ENCODE measurements around the gene KLB.
"Not testable (repeated sequence)": the region's sequence is repeated elsewhere in the genome, so short reads cannot be mapped to it uniquely, and the experiment has no call there.

Gene KLB

GRCh38 chr4:39425297-39425696, 18.6 kb downstream of the KLB start:
- in situ Hi-C loops (cut with MboI; ENCODE audit: low sequenced_read_pairs), result not testable (repeated sequence)

DNA sequence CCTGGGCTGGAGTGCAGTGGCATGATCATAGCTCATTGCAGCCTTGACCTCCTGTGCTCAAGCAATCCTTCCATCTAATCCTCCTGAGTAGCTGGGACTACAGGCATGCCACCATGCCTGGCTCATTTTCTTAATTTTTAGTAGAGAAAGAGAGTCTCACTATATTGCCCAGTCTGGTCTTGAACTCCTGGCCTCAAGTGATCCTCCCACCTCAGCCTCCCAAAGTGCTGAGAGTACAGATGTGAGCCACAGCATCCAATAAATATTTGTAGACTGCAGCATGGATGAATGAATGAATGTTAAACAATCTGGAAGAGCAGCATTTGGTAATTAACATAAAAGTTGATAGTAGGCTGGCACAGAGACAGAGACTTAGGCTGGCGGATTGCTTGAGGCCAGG, 20.0 kb downstream of the KLB start:
- in situ Hi-C loops (cut with MboI; ENCODE audit: low sequenced_read_pairs), result no loop called here

- in situ Hi-C loops (cut with MboI; ENCODE audit: low sequenced_read_pairs), result no loop called here
Measured at GRCh38 chr4:39427520-39428114, 20.9 kb downstream of the KLB start.

DNA sequence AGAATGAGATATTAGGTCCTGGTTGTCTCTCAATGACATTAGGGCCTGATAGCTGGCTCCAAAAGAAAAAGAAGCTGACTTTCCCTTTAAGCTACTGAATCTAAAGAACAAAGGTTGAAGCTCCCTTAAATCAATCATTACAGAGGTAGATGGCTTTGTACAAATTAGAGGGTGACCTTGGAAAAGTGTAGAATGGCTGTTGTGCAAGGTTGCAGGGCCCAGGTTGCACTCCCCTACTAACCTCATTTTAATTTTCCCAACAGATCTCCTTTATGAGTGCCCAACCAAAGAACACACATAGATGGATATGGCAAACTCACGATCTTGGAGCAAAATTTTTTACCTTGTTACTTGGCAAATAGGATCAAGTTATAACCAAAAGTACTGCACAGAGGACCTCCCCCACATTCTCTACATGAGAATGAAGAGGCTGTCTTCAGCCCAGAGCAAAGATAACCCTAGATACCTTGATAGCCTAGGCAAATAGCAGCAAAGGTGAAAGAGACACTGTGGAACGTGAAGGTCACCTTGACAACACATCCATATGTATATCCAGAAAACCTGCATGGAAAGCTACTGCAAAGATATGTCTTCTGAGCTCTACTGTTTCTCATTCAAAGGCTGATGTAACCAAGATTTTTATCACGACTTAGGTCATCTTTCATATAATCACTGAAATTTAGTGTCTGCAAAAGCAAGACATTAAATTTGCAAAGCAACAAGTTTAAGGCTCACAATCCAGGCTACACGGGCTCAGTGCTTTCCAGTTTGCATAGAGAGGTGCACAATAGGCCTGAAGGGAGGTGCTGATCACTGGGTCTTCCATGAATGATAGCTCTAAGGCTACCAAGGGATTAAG, 23.0 kb downstream of the KLB start:
- in situ Hi-C loops (cut with MboI; ENCODE audit: low sequenced_read_pairs), result no loop called here

DNA sequence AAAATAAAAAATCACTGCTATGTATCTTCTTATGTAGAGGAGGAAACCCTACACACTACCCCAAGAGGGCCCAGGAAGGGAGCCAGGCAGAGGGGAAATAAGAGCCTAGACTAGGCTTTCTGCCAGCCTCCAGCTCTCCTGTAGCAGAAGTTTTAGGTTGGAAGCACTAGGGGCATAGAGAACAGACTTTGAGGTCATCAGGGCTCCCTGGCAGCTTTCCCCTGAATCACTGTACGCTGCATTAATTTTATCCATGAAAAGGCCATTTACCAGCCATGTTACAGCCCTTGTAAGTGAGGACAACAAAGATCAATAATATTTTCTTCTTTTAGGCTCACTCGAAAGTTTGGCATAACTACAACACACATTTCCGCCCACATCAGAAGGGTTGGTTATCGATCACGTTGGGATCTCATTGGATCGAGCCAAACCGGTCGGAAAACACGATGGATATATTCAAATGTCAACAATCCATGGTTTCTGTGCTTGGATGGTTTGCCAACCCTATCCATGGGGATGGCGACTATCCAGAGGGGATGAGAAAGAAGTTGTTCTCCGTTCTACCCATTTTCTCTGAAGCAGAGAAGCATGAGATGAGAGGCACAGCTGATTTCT, 27.3 kb downstream of the KLB start:
- in situ Hi-C loops (cut with MboI; ENCODE audit: low sequenced_read_pairs), result no loop called here

DNA sequence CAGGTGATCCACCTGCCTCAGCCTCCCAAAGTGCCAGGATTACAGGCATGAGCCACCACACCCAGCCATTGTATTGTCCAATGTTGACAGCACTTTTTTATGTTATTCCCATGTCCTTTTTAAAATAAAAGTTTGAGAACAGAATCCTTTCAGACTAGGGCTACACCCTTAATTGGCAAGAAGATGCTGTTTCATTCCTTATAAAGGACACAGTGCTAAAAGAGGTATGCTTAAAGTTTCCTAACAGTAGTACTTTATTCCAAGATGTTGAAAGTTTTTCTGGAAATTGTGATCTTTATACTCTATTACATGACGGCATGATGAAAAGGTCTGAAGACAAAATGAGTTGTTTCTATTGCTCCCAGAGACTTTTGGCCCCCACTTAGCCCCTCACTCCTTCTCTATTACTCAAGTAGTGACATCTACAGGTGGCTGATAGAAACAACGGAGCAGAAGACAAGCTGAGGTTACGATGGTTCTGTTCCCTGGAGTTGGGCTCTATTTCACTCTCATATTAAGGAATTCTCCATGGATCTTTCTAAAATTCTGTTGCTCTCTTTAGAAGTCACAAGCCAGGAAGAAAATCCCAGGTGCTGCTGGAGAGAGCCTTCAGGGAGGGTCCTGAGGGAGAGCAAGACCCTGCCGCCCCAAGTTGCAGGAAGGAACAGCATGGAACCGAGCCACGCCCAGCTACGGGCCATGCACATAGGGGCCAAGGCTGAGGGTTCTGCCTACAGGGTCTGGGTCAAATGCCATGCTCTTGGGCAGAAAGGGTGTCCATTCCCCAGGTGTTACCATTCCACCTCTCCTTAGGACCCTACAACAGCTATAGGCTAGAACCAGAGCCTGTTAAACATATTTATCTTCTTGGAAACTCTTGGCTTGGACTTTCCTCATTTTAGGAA, 29.2 kb downstream of the KLB start:
- in situ Hi-C loops (cut with MboI; ENCODE audit: low sequenced_read_pairs), result no loop called here

DNA sequence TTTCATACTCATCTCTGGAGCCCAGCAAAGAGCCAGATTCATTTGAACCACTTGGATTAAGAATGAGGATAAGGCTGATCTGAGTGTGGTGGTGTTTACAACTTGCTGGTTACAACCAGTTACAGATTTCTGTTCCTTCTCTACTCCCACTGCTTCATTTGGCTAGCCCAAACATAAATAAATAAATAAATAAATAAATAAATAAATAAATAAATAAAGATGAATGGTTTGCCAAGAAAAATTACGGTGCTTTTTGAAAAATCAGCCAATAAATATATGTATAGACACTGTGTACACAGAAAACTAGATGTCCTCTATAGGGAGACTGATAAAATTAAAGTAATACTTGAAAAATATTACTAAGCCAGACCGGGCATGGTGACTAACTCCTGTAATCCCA, 34.9 kb downstream of the KLB start:
- in situ Hi-C loops (cut with MboI; ENCODE audit: low sequenced_read_pairs), result no loop called here

- in situ Hi-C loops (cut with MboI; ENCODE audit: low sequenced_read_pairs), result no loop called here
Measured at GRCh38 chr4:39442998-39443397, 36.3 kb downstream of the KLB start.

- in situ Hi-C loops (cut with MboI; ENCODE audit: low sequenced_read_pairs), result no loop called here
Measured at GRCh38 chr4:39446483-39446841, 39.7 kb downstream of the KLB start.

- in situ Hi-C loops (cut with MboI; ENCODE audit: low sequenced_read_pairs), result no loop called here
Measured at GRCh38 chr4:39446842-39447573, 40.3 kb downstream of the KLB start.

DNA sequence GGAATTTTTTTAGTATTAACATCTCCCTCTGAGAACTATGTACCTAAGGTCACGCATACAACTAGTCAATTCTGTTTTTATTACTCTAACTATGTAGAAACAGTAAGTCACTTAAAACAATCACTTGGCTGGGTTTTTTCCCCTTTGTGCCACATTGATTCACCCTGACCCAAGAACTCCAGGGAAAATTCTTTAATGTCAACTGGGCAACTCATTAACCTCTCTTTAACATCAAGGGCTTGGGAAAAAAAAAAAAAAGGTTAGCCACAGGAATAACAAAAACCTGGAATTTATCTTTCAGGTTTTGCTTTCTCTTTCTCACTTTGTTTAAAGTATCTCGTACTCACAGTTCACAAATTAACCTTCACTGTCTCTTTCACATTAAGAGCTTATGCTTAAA, 43.9 kb downstream of the KLB start:
- in situ Hi-C loops (cut with MboI; ENCODE audit: low sequenced_read_pairs), result no loop called here

GRCh38 chr4:39451423-39452023, 44.8 kb downstream of the KLB start:
- in situ Hi-C loops (cut with MboI; ENCODE audit: low sequenced_read_pairs), result no loop called here

DNA sequence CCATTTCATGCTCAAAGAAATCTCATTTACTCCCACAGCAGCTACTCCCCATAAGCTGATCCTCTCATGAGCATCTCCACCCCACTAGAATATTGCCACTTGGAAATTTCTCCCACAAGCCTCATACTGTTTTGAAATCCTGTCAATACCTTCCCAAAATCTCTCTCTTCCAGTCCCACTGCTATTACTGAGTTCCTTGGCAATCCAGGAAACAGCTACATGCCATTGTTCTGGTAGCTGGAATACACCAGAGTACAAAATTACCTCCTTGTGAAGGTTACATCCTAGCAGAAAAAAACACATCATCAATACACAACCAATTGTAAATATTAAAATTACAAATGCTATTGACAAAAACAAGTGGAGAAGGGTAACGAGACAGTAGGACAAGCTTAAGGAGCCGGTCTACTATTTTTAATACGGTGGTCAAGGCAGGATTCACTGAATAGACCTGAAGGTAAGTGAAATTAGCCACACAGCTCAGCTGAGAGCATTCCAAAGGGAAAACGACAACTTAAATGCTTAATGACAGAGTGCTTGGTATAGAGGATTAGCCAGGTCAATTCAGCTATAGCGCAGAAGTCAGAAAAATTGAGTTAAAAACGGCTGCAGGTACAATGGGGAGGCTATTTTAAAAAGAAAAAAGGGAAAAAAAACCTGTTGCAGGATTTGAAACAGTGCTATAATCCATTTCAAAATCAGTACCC, 45.6 kb downstream of the KLB start:
- in situ Hi-C loops (cut with MboI; ENCODE audit: low sequenced_read_pairs), result no loop called here

- in situ Hi-C loops (cut with MboI; ENCODE audit: low sequenced_read_pairs), result no loop called here
Measured at GRCh38 chr4:39452860-39453587, 46.3 kb downstream of the KLB start.

GRCh38 chr4:39453738-39454137, 47.0 kb downstream of the KLB start:
- in situ Hi-C loops (cut with MboI; ENCODE audit: low sequenced_read_pairs), result no loop called here

DNA sequence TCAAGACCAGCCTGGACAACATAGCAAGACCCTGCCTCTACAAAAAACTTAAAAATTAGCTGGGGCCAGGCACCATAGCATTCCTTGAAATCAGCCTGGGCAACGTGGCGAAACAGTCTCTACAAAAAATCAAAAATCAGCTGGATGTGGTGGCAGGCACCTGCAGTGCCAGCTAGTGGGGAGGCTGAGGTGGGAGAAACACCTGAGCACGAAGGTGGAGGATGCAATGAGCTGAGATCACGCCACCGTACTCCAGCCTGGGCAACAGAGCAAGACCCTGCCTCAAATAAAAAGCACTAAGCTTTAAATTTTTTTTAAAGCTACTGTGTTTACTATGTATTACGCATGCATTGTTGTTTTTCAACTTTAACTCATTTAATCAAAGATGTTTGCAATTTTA, 48.8 kb downstream of the KLB start:
- in situ Hi-C loops (cut with MboI; ENCODE audit: low sequenced_read_pairs), result no loop called here

DNA sequence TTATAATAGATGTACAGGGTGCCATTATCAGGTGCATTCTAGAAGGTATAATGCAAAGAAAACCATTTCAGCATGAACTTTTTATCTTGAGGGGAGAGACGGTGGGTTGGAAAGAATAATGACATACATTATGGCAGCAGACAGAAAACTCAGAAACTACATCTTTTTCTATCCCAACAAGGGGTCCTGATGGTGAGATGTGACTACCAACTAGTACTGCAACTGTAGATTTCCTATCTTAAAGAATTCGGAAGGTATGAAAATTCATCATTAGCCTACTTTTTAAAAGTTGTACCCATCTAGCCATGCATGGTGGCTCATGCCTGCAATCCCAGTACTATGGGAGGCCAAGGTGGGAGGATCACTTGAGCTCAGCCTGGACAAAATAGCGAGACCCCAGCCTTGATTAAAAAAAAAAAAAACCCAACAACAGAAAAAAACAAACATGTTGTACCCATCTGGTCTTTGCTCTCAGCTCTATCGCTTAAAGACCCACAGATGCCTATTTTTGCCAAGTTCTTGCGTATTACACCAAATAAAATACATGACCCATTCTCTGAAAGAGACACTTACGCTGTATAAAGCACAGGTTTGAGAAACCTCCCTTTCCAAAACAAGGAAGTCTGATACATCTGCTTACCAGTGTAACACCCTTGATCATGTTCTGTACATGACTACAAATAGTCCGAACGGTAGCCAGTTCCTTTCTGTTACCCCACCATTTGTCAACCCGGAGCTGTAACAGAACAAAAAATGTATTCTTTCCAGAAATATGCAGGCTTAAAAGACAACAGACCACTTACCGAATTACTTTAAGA, 50.4 kb downstream of the KLB start:
- in situ Hi-C loops (cut with MboI; ENCODE audit: low sequenced_read_pairs), result no loop called here

DNA sequence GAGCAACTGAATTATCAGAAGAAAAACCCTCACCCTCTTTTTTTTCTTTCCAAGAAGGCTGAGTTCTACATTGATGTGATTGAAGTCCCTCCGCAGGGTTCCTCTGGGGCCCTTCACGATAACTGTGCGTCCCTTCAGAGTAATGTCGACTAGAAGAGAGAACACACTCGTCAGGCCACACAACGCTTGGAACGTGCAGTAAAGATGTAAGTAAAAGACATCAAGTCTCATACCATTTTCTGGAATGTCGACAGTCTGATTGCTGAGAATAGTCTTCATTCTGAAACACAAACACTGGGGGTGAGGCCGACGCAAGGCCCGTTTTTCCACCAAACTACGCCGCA, 51.4 kb downstream of the KLB start:
- in situ Hi-C loops (cut with MboI; ENCODE audit: low sequenced_read_pairs), result not testable (repeated sequence)

Data from HL-60/S4 treated with retinoic acid at 250 ng/mL for 4 days and 3 days (cell line).